HCT116 (cell line): Measurements from ENCODE around the gene C11orf21. TPM values are rescaled to one million over a fixed set of nuclear protein-coding genes. Genes with fewer than 3 reads are reported as not detected.
A peak's percentile ranks its signal among the peaks of the same experiment; 100 is the strongest.

Experiments
- ATAC-seq: fragments of 200-7000 bp; cut with Tn5 transposase; 2 replicates; pipeline ENCODE4 v1.9.1; 2020; ENCODE audit warnings: mild to moderate bottlenecking, moderate library complexity
- BruUV-seq: library from RNA; stranded (reverse); fragments of 400-500 nt; replicated peaks from 2 replicates; lab custom pipeline; 2021; lab: Mats Ljungman, UMichigan
- CTCF ChIA-PET: fragments of 300-600 bp; sonication (Branson Sonifier 250); formaldehyde crosslinking; loops from one replicate; lab custom pipeline; 2021; ENCODE audit warnings: antibody characterized with exemption; lab: Charles Lee
- POLR2A ChIA-PET: fragments of 300-600, 350-600 bp; sonication (Branson Sonifier 250); formaldehyde crosslinking; loops from one replicate; lab custom pipeline; 2021; ENCODE audit warnings: antibody characterized with exemption; lab: Charles Lee
- RAD21 ChIA-PET, 2 experiments: fragments of 300-600 bp; sonication (Branson Sonifier 250); formaldehyde crosslinking; loops; one replicate each; lab custom pipeline; 2023; ENCODE audit warnings: low total read pairs in 2 of 2; ENCODE audit not compliant: uncharacterized antibody in 2 of 2, unreplicated experiment in 2 of 2, low non-redundant PET in 1 of 2; lab: Charles Lee
- DNase-seq: peaks from one replicate; pipeline ENCODE4 v3.0.0-alpha.2; 2010; ENCODE audit warnings: low read depth, low spot score
- H2AFZ ChIP-seq: fragments of 200-600 bp; shearing (Covaris generic), sonication (generic); 2 replicates; pipeline ENCODE4 v1.6.1; 2017; ENCODE audit warnings: low read depth, mixed run types, mixed read lengths, antibody characterized with exemption, low read length; ENCODE audit not compliant: poor library complexity, severe bottlenecking
- H3K27ac ChIP-seq: 2 replicates; pipeline ENCODE4 v1.5.1; 2012; ENCODE audit warnings: low read depth, low read length
- H3K27me3 ChIP-seq: fragments of 200-600 bp; sonication (generic); 2 replicates; pipeline ENCODE4 v1.6.1; 2016; ENCODE audit warnings: mixed run types, low read length, mixed read lengths; ENCODE audit not compliant: insufficient read depth
- H3K36me3 ChIP-seq, 2 experiments: fragments of 200-500 bp in 1 of 2; fragments of 200-600 bp in 1 of 2; sonication (Bioruptor generic) in 1 of 2; sonication (generic) in 1 of 2; 2 replicates each; pipeline versions ENCODE4 v1.5.1 to v1.6.1; 2014 to 2016; ENCODE audit warnings: low read length in 2 of 2, inconsistent platforms in 1 of 2, mixed read lengths in 1 of 2, mixed run types in 1 of 2; ENCODE audit not compliant: insufficient read depth in 2 of 2, control insufficient read depth in 1 of 2
- H3K4me1 ChIP-seq, 2 experiments: fragments of 200-600 bp in 1 of 2; sonication (generic) in 1 of 2; 2 replicates each; pipeline versions ENCODE4 v1.5.1 to v1.6.1; 2012 to 2017; ENCODE audit warnings: low read length in 2 of 2, inconsistent platforms in 1 of 2, mild to moderate bottlenecking in 1 of 2, mixed read lengths in 1 of 2, mixed run types in 1 of 2, moderate library complexity in 1 of 2; ENCODE audit not compliant: insufficient read depth in 2 of 2, control insufficient read depth in 1 of 2
- H3K4me2 ChIP-seq: fragments of 200-600 bp; sonication (generic); 2 replicates; pipeline ENCODE4 v1.6.1; 2017; ENCODE audit warnings: mixed run types, low read length, mixed read lengths
- H3K4me3 ChIP-seq, 2 experiments: fragments of 200-600 bp in 1 of 2; sonication (generic) in 1 of 2; replicated peaks in 1 of 2; 2 replicates each; pipeline ENCODE4 v1.5.1; 2011 to 2016; ENCODE audit warnings: low read length in 2 of 2, control low read depth in 1 of 2, low read depth in 1 of 2, mild to moderate bottlenecking in 1 of 2, mixed read lengths in 1 of 2, mixed run types in 1 of 2
- H3K79me2 ChIP-seq: fragments of 200-600 bp; sonication (generic); 2 replicates; pipeline ENCODE4 v1.6.1; 2017; ENCODE audit warnings: mild to moderate bottlenecking, mixed run types, low read length, moderate library complexity, mixed read lengths; ENCODE audit not compliant: insufficient read depth
- H3K9ac ChIP-seq: fragments of 200-600 bp; sonication (generic); 2 replicates; pipeline ENCODE4 v1.6.1; 2016; ENCODE audit warnings: low read length, mixed read lengths
- H3K9me2 ChIP-seq: fragments of 200-600 bp; sonication (generic), shearing (Covaris generic); 2 replicates; pipeline ENCODE4 v1.6.1; 2017; ENCODE audit warnings: mixed run types, mild to moderate bottlenecking, moderate library complexity; ENCODE audit not compliant: insufficient read depth
- H3K9me3 ChIP-seq, 2 experiments: fragments of 200-500 bp in 1 of 2; fragments of 200-600 bp in 1 of 2; sonication (Bioruptor generic) in 1 of 2; sonication (generic) in 1 of 2; 2 replicates each; pipeline ENCODE4 v1.6.1; 2014 to 2017; ENCODE audit warnings: low read length in 2 of 2, mixed read lengths in 2 of 2, inconsistent platforms in 1 of 2, low read depth in 1 of 2, mild to moderate bottlenecking in 1 of 2, mixed run types in 1 of 2, moderate library complexity in 1 of 2; ENCODE audit not compliant: control insufficient read depth in 1 of 2, insufficient read depth in 1 of 2
- H4K20me1 ChIP-seq: fragments of 200-600 bp; sonication (generic), shearing (Covaris generic); 2 replicates; pipeline ENCODE4 v1.6.1; 2017; ENCODE audit warnings: mixed run types, mild to moderate bottlenecking, moderate library complexity; ENCODE audit not compliant: insufficient read depth
- EZH2 ChIP-seq: fragments of 200-600 bp; sonication (generic); IDR thresholded peaks from 2 replicates; pipeline ENCODE4 v1.6.1; 2017; ENCODE audit warnings: antibody characterized with exemption, mixed run types
- RAD21 ChIP-seq: IDR thresholded peaks from 2 replicates; pipeline ENCODE4 v1.6.1; 2012; ENCODE audit warnings: low read depth, mild to moderate bottlenecking
- TCF7L2 ChIP-seq: IDR thresholded peaks from 2 replicates; pipeline ENCODE4 v1.7.0; 2011; ENCODE audit warnings: borderline replicate concordance, inconsistent platforms; ENCODE audit not compliant: insufficient read depth, insufficient read length; ENCODE audit errors: extremely low read depth
- intact Hi-C: fragments of 100-400 bp; cut with micrococcal nuclease; formaldehyde crosslinking; loops from 2 replicates; pipeline ENCODE4 v1.10.0; 2022
- total RNA-seq: library from RNA; stranded (reverse); gene quantifications from one replicate; pipeline ENCODE4 v1.2.1, GENCODE V29; 2021; ENCODE audit not compliant: unreplicated experiment
- TF ChIP-seq, protein P1 (sequence below): IDR thresholded peaks from 2 replicates; pipeline ENCODE4 v1.6.1; 2012
- TF ChIP-seq, protein P2 (sequence below), 3 experiments: fragments of 200-600 bp in 1 of 3; sonication (generic) in 1 of 3; IDR thresholded peaks in 2 of 3; conservative IDR thresholded peaks in 1 of 3; 2 replicates each; pipeline ENCODE4 v1.5.1; 2012 to 2017; ENCODE audit warnings: low read depth in 2 of 3, low read length in 2 of 3, antibody characterized with exemption in 1 of 3, borderline replicate concordance in 1 of 3, control low read depth in 1 of 3, mild to moderate bottlenecking in 1 of 3, mixed read lengths in 1 of 3, mixed run types in 1 of 3, moderate library complexity in 1 of 3; ENCODE audit not compliant: insufficient read depth in 1 of 3

Gene C11orf21
- total RNA-seq, 1 experiment from 2014 or later: not detected

DNA sequence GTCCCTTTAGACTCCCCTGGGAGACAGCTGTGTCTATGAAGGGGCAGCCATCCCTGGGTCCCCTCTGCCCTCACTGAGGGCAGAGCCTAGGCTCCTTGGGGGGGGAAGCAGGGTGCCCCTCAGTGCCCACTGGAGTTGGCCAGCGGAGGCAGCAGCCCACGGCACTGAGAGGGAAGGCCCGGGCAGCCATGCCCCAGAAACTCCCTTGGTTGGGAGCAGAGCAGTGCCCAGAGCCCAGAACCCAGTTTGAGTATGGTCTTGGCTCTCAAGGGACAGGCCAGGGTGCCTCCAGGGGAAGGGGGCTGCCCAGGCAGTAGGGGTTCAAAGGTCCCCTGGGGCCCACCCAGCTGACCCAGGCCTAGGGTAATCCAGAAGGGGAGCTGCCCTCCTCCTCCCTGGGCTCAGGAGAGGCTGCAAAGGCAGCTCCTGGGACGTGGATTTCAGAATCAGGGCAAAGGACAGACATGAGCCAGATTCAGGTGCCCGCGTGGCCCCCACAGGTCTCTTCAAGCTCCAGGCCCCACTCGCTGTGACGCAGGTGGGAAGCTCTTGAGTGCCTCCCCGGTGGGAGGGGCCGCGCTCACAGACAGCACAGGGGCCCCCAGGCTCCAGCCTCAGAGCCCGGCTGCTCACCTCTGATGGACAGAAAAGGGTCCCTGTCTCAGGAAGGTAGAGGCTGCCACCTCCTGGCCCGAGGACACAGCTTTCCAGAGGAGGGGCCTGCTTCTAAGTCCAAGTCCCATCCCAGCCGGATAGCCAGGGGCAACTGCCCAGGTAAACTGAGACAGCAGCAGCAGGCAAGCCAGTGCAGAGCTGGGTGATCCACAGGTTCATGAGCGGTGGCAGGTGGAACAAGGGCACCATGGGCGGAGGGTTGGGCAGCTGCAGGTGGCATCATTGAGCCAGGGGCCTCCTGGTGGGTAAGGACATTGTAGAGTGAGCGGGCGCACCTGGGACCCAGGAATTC lies 2.6 kb downstream of the C11orf21 start:
- Histone ChIP-seq H3K27me3 (no peaks in the 10 kb centered on the region), H3K9me3 (no peaks in the 10 kb centered on the region), H2AFZ (no peak overlapping the region), H3K9ac (no peak overlapping the region), H3K27ac (no peak overlapping the region), H3K4me1 (no peaks in the 10 kb centered on the region), H3K9me2 (no peaks in the 10 kb centered on the region), H3K4me3 (no peak overlapping the region), H4K20me1 (no peaks in the 10 kb centered on the region), H3K4me2 (no peak overlapping the region), H3K79me2 (no peaks in the 10 kb centered on the region), H3K36me3 (no peaks in the 10 kb centered on the region)
- RAD21 ChIA-PET: interaction anchor here in 1 of 2 experiments (1.0 kb wide), 1 partner anchor 101 kb away, joined by 3 read pairs; no protein-coding TSS in a partner anchor
- CTCF ChIA-PET: interaction anchor here (0.6 to 1.7 kb wide), 5 partner anchors 96 to 122 kb away, joined by 3 to 9 read pairs (median 3); no protein-coding TSS in a partner anchor
- intact Hi-C loops: loop anchor here (1.0 kb wide), 3 partner anchors 102 to 133 kb away; no protein-coding TSS in a partner anchor
- DNase-seq (no peak), ATAC-seq (peak; percentile 75)
- no peak for TF ChIP-seq EZH2
- no peak for TF ChIP-seq TCF7L2
- TF ChIP-seq RAD21: peak; percentile 92
- TF ChIP-seq, protein P1, sequence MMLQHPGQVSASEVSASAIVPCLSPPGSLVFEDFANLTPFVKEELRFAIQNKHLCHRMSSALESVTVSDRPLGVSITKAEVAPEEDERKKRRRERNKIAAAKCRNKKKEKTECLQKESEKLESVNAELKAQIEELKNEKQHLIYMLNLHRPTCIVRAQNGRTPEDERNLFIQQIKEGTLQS: no peak
- TF ChIP-seq, protein P2, sequence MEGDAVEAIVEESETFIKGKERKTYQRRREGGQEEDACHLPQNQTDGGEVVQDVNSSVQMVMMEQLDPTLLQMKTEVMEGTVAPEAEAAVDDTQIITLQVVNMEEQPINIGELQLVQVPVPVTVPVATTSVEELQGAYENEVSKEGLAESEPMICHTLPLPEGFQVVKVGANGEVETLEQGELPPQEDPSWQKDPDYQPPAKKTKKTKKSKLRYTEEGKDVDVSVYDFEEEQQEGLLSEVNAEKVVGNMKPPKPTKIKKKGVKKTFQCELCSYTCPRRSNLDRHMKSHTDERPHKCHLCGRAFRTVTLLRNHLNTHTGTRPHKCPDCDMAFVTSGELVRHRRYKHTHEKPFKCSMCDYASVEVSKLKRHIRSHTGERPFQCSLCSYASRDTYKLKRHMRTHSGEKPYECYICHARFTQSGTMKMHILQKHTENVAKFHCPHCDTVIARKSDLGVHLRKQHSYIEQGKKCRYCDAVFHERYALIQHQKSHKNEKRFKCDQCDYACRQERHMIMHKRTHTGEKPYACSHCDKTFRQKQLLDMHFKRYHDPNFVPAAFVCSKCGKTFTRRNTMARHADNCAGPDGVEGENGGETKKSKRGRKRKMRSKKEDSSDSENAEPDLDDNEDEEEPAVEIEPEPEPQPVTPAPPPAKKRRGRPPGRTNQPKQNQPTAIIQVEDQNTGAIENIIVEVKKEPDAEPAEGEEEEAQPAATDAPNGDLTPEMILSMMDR (IDR thresholded peaks at IDR 0.05 in 2 of 3, conservative IDR thresholded peaks at IDR 0.05 in 1 of 3; ENCODE audit: borderline replicate concordance in 1 of 3, insufficient read depth in 1 of 3, low read depth in 2 of 3, low read length in 2 of 3): peak; percentile 54 to 88 (median 56)
- no TSS peak for BruUV-seq
- POLR2A ChIA-PET: no interaction called here
